GM23338 (cell line): ENCODE results near the gene KRT79.

Experiments used
- CREB1 ChIP-seq: fragments of 250-450 bp; sonication (Bioruptor Pico); IDR thresholded peaks from 2 replicates; pipeline ENCODE4 v1.5.0; 2020; ENCODE audit warnings: low read depth, mild to moderate bottlenecking, moderate library complexity
- EZH2phosphoT487 ChIP-seq: fragments of 200-600 bp; sonication (generic); IDR thresholded peaks from one replicate; pipeline ENCODE4 v1.8.1; 2018; ENCODE audit warnings: antibody characterized with exemption; ENCODE audit not compliant: unreplicated experiment
- TF ChIP-seq, protein P1 (sequence below), 2 experiments: fragments of 200-600 bp in 1 of 2; sonication (generic) in 1 of 2; conservative IDR thresholded peaks; 2 replicates each; pipeline versions ENCODE4 v1.5.1 to v1.6.1; 2016 to 2017; ENCODE audit warnings: antibody characterized with exemption in 2 of 2, low read depth in 2 of 2, mild to moderate bottlenecking in 2 of 2, moderate library complexity in 1 of 2
- TF ChIP-seq, protein P2 (sequence below): IDR thresholded peaks from one replicate; pipeline ENCODE4 v1.6.1; 2018; ENCODE audit warnings: antibody characterized with exemption; ENCODE audit not compliant: unreplicated experiment

DNA sequence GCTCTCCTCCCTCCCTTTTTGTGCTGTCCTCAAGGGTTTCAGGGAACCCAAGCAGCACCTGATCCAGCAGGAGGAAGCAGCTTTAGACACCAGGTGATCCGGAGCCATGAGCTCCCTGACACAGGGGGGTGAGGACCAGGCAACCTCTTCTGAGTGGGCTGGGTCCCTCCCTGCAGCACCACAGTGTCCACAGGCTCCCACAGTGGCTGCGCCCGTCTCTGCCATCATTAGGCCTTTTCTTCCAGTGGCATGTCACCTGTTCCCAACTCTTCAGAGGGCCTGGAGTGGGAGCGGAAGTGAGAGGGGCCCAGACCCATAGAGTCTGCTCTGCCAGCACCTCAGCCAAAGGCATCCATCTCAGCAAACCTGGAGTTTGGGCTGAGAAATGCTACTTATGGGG is 56.5 kb downstream of the KRT79 start:
- TF ChIP-seq, protein P1, sequence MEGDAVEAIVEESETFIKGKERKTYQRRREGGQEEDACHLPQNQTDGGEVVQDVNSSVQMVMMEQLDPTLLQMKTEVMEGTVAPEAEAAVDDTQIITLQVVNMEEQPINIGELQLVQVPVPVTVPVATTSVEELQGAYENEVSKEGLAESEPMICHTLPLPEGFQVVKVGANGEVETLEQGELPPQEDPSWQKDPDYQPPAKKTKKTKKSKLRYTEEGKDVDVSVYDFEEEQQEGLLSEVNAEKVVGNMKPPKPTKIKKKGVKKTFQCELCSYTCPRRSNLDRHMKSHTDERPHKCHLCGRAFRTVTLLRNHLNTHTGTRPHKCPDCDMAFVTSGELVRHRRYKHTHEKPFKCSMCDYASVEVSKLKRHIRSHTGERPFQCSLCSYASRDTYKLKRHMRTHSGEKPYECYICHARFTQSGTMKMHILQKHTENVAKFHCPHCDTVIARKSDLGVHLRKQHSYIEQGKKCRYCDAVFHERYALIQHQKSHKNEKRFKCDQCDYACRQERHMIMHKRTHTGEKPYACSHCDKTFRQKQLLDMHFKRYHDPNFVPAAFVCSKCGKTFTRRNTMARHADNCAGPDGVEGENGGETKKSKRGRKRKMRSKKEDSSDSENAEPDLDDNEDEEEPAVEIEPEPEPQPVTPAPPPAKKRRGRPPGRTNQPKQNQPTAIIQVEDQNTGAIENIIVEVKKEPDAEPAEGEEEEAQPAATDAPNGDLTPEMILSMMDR (conservative IDR thresholded peaks at IDR 0.05; ENCODE audit: low read depth in 2 of 2) = no peak
- TF ChIP-seq, protein P2, sequence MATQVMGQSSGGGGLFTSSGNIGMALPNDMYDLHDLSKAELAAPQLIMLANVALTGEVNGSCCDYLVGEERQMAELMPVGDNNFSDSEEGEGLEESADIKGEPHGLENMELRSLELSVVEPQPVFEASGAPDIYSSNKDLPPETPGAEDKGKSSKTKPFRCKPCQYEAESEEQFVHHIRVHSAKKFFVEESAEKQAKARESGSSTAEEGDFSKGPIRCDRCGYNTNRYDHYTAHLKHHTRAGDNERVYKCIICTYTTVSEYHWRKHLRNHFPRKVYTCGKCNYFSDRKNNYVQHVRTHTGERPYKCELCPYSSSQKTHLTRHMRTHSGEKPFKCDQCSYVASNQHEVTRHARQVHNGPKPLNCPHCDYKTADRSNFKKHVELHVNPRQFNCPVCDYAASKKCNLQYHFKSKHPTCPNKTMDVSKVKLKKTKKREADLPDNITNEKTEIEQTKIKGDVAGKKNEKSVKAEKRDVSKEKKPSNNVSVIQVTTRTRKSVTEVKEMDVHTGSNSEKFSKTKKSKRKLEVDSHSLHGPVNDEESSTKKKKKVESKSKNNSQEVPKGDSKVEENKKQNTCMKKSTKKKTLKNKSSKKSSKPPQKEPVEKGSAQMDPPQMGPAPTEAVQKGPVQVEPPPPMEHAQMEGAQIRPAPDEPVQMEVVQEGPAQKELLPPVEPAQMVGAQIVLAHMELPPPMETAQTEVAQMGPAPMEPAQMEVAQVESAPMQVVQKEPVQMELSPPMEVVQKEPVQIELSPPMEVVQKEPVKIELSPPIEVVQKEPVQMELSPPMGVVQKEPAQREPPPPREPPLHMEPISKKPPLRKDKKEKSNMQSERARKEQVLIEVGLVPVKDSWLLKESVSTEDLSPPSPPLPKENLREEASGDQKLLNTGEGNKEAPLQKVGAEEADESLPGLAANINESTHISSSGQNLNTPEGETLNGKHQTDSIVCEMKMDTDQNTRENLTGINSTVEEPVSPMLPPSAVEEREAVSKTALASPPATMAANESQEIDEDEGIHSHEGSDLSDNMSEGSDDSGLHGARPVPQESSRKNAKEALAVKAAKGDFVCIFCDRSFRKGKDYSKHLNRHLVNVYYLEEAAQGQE = no peak
- TF ChIP-seq EZH2phosphoT487 = no peak
- TF ChIP-seq CREB1 (CRISPR knock-in tag) = no peak
